Hematopoietic multipotent progenitor cell treated with erythropoietin and hydrocortisone succinate and interleukin-3 and kit ligand, for 17 days (in vitro differentiated cells): ENCODE results near the gene FBF1.
"Not testable (repeated sequence)": the region's sequence is repeated elsewhere in the genome, so short reads cannot be mapped to it uniquely, and the experiment has no call there.

Experiments
- DNase-seq: peaks from one replicate; pipeline ENCODE4 v3.0.0-alpha.2; 2015; ENCODE audit warnings: low spot score

Gene FBF1

DNA sequence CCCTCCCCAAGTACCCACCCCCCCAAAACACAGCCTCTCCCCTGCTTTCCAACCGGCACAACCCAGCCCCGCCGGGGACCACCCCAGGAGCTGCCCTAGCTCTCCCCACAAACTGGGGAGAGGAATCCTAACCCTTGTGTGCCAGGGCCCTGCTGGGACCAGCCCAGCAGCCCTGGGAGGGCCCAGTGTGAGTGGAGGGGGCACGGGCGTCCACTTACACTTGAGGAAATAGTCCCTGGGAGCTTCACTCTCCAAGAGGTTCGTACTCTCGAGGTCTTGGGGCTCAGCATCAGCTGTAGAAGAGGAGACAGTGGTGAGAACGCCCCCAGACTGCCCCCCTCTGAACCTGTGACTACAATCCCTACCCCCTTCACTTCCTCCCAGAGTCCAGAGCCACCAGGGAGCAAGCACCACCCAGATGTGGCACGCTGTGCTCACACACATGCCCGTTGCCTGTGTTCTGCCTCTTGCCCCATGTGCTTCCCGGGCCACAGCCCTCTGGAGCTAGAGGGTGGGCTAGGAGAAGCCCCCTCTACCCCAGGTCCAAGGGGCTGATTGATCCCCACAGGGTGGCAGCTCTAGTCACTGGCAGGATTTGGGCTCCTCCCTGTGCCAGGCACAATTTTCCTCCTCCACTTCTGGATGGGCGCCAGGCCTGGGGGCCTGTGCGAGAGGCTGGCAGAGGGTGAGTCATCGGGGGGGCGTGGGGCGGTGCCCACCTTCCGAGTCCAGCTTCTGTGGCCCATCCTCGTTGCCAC is 65.5 kb downstream of the FBF1 start:
- DNase-seq: no peak

DNA sequence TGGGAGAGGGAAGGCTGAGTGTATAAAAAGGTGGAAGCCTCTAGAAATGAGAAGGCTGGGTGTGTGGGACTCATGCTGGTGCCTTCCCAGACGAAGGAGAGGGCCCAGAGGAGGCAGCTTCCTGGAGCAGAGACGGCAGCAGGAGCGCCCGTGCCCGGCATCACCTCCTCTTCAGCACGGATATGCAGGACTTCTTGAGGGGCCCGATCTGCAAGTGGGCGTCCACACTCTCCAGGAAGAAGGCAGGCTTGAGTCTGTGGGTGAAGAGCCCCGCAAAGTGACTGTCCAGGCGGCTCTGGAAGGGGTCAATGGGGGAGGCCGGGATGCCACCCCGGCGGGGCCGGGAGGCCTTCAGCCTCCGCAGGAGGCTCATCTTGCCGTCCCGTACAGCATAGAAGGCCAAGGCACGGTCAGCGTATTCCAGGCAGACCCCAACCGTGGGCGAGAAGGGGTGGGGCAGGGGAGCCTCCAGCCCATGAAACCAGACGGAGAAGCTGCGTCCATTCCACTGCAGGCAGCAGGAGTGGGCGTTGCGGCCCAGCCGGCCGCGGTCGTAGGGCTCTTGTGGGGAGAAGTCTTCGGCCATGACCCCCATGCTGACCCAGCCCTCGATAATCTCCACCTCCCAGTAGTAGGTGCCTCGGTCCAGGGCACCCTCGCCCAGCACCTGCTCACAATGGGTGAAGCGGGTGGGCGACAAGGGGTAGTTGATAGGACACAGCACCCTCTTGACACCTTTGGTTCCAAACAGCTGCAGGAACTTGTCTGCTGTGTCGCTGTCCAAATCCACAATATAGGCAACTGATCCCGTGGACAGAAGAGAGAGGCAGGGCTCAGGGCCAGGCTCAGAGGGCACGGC is 66.3 kb downstream of the FBF1 start:
- DNase-seq: no peak

DNA sequence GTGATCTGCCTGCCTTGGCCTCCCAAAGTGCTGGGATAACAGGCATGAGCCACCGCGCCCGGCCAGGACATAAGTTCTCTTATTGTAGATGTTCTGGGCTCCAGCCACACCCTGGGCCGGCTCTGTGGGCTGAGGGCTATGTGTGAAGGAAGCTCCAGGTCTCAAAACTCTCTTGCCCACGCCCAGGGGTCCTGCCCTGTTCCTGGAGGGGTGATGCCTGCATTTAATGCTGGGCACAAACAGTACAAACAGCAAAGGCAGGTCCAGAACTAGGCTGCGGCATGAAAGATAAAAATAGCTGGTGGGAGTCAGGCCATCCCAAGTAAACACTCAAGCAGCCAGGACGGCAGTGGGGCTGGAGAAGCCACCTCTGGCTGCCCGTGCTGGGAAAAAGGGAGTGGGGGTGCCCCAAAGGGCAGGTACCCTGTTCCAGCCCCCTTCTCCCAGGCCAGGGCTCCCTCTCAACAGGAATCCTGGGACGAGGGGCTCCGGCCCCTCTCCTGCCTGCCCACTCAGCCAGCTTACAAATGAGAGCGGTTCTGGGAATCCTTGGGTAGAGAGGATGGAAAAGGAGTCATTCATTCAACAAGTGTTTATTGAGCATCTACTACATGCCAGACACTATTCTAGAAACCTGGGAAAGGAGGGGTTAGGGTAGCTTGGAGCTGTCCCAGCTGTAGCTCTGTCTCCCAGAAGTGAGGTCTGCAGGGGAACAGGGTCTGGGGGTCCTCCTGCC is 67.1 kb downstream of the FBF1 start:
- no peak for DNase-seq

DNA sequence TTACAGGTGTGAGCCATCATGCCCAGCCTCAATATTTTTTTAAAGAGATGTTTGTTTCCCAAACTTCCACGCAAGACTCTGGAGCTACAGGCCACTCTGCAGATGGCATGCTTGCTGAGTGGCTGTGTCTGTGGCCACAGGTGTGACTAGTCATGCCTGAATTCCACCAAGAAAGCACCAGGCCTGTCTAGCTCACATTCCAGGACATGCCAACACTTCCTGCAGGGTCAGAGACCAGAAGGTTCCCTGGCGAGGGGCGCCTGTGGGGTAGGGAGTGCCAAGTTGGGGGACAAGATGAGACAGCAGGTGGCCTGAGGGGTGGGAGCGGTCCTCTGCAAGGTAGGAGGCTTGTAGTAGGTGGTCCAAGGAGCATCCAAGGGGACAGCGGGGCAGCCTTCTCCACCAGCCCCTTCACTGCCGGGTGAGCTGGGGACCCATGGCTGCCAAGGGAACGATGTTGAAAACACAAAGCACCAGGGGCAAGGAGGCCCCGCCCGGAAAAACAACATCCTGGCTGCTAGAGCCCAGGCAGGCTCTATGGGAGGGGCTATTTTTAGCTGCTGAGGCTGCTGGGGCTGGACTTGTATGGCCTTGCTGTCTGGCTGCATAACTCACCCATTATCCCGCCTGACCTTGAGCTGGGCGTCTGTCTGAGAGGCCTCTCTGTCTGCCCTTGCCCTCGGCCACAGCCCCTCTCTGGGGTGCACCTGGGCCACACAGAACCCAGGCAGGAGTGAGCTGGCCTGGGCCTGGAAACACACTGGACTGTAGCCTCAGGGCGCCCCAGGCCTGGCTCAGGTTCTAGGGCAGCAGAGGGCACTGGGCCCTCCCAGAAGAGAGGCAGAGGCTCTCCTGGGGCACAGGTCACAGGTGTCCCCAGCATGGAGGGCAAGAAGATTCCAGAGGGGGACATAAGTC is 68.1 kb downstream of the FBF1 start:
- DNase-seq: no peak

DNA sequence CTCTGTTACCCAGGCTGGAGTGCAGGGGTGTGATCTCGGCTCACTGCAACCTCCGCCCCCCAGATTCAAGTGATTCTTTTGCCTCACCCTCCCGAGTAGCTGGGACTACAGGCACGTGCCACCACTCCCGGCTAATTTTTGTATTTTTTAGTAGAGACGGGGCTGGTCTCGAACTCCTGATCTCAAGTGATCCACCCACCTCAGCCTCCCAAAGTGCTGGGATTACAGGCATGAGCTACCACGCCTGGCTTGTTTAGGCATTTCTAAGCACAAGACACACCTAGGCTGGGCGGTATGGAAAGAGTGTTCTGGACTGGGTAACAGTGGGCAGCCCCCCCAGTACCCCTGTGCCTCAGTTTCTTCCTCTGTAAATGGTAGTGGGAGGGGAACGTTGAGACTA is 70.6 kb downstream of the FBF1 start:
- DNase-seq: not testable (repeated sequence)

DNA sequence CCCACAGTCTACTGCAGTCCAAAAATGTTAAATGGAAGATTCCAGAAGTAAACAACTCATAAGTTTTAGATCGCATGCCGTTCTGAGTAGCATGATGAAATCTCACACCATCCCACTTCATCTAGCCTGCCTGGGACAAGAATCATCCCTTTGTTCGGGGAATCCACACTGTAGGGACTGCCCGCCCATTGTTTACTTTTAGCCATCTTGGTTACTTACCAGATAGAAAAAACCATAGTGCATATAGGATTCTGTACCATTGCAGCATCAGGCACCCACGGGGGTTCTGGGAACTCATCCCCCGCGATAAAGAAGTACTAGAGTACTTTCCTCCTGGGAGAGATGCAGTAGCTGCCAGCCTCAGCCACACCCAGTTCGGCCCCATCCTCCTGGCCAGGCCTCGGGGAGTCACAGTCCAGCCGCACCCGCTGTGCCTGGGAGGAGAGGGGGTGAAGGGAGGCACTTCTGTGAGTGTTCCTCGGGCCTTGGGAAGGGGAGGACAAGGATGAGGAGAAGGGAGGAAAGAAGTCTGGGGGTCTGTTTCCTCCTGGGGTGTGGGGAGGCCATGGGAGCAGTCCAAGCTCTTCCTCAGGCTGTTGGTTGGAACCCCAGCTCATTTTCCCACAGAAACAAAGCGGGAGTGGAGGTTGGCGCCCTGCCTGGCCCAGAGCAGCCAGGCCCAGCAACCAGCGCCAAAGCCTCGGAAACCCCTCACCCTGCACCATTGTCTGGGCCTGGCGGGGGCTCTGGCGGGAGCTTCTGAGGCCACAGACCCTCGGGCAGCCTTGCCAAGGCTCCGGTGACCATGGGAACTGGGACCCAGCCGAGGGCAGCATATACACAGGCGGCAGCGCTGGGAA is 71.3 kb downstream of the FBF1 start:
- DNase-seq: no peak

DNA sequence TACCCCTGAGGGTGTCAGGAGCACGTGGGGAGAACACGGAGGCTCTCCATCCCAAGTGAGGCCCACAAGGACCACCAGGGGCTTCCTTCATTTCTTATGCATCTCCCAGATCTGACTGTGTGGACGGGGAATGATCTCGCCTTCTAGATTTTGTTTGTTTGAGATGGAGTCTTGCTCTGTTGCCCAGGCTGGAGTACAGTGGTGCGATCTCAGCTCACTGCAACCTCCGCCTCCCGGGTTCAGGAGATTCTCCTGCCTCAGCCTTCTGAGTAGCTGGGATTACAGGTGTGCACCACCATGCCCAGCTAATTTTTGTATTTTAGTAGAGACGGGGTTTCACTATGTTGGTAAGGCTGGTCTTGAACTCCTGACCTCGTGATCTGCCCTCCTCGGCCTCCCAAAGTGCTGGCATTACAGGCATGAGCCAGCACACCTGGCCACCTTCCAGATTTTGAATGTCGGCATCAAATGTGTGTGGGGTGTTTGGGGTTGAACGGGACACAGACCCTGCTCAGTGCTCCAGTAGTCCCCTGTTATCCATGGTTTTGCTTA is 72.0 kb downstream of the FBF1 start:
- not testable (repeated sequence) for DNase-seq

DNA sequence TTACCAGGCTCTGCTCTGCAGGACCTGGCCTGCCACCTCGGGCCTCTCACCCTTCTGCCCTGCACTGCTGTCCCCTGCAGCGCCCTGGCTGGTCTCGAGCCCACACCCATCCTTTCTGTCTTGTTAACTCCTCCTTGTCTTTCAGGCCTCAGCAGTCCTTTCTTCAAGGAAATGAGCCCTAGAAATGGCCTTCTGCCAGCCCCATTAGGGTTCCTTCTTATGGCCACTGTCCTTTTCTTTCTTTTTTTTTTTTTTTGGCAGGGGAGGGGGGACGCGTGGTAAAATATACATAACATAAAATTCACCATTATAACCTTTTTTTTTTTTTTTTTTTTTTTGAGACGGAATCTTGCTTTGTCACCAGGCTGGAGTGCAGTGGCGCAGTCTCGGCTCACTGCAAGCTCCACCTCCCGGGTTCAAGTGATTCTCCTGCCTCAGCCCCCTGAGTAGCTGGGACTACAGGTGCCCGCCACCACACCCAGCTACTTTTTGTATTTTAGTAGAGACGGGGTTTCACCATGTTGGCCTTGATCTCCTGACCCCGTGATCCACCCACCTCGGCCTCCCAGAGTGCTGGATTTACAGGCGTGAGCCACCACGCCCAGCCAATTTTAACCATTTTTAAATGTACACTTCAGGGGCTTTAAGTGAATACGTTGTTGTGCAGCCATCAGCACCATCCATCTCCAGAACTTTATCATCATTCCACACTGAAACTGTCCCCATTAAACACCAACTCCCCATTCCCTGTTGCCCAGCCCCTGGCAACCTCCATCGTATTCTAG is 75.2 kb downstream of the FBF1 start:
- not testable (repeated sequence) for DNase-seq

DNA sequence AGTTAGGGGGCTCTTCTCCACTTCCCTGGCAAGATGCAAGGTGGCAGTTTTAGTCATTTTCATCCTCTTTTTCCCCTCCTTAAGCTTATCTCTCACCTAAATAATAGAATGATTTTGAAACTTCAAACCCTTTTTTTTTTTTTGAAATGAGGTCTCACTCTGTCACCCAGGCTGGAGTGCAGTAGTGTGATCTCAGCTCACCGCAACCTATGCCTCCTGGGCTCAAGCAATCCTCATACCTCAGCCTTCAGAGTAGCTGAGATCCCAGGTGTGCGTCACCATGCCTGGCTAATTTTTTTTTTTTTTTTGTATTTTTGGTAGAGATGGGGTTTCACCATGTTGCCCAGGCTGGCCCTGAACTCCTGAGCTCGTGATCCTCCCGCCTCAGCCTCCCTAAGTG is 76.0 kb downstream of the FBF1 start:
- not testable (repeated sequence) for DNase-seq

DNA sequence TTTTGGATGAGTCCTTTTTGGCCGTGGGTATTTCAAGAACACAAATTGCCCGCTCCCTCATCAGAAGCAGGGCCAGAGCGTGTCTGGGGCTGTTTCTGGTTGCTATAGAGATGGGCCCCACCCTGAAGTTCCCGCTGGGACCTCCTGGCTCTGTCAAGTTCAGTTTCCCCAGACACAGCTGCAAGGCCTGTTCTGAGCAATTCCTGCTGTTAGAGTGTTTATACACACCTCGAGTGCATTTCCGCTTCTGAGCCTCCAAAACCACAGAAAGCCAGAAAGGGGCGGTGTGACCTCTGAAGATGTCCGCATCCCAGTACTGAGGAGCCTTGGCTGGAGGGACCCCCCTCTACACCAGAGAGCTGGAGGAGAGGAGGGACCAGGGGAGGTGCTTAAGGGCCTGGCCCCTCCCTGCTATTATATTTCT is 76.4 kb downstream of the FBF1 start:
- DNase-seq: no peak

DNA sequence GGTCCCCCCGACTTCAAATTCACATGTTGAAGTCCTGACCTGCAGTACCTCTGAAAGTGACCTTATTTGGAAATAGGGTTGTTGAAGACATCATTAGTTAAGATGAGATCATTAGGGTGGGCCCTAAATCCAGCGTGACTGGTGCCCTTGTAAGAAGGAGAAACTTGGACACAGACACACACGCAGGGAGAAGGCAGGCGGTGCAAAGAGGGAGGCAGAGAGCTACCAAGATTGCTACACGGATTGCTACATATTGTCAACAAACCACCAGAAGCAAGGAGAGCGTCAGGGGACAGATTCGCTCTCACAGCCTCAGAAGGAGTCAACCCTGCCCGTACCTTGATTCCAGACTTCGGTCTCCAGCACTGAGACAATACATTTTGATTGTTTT is 78.9 kb downstream of the FBF1 start:
- no peak for DNase-seq
